Measurements from ENCODE around the gene TBX1. TPM values are rescaled to one million over a fixed set of nuclear protein-coding genes. Genes with fewer than 3 reads are reported as not detected.

Gene TBX1
- total RNA-seq, 1 donor from 2014 or later = 5.9 TPM

GRCh38 chr22:19814428-19814827 lies 53.9 kb downstream of the TBX1 start:
- Mint-ChIP-seq H3K4me1 (ENCODE audit: low read depth) (no peaks in the 10 kb centered on the region), H3K9me3 (ENCODE audit: low read depth) (no peaks in the 10 kb centered on the region), H3K27ac (no peak overlapping the region), H3K36me3 (ENCODE audit: insufficient read depth) (peaks cover 3% of the 10 kb centered on the region), H3K4me3 (ENCODE audit: low read depth) (no peak overlapping the region), H3K27me3 (no peaks in the 10 kb centered on the region)
- no peak for DNase-seq (ENCODE audit: low spot score, unreplicated experiment)
- no peak for TF ChIP-seq CTCF (IDR thresholded peaks at IDR 0.05; ENCODE audit: unreplicated experiment)

- Mint-ChIP-seq H3K9me3 (ENCODE audit: low read depth) (no peaks in the 10 kb centered on the region), H3K4me1 (ENCODE audit: low read depth) (no peaks in the 10 kb centered on the region), H3K27me3 (no peaks in the 10 kb centered on the region), H3K36me3 (ENCODE audit: insufficient read depth) (peaks cover 3% of the 10 kb centered on the region), H3K27ac (no peak overlapping the region), H3K4me3 (ENCODE audit: low read depth) (no peak overlapping the region)
- TF ChIP-seq CTCF (IDR thresholded peaks at IDR 0.05; ENCODE audit: unreplicated experiment) = no peak
- DNase-seq (ENCODE audit: low spot score, unreplicated experiment) = no peak
Measured at GRCh38 chr22:19815093-19815822, 54.7 kb downstream of the TBX1 start.

- H3K27me3 Mint-ChIP-seq = no peaks in the 10 kb centered on the region
- no peak overlapping the region for H3K27ac Mint-ChIP-seq
- TF ChIP-seq CTCF (IDR thresholded peaks at IDR 0.05; ENCODE audit: unreplicated experiment) = no peak
- DNase-seq (ENCODE audit: low spot score, unreplicated experiment) = no peak
- no peak overlapping the region for H3K4me3 Mint-ChIP-seq (ENCODE audit: low read depth)
- peaks cover 3% of the 10 kb centered on the region for H3K36me3 Mint-ChIP-seq (ENCODE audit: insufficient read depth)
- no peaks in the 10 kb centered on the region for H3K4me1 Mint-ChIP-seq (ENCODE audit: low read depth)
- no peaks in the 10 kb centered on the region for H3K9me3 Mint-ChIP-seq (ENCODE audit: low read depth)
Measured at GRCh38 chr22:19815823-19816290, 55.3 kb downstream of the TBX1 start.

DNA sequence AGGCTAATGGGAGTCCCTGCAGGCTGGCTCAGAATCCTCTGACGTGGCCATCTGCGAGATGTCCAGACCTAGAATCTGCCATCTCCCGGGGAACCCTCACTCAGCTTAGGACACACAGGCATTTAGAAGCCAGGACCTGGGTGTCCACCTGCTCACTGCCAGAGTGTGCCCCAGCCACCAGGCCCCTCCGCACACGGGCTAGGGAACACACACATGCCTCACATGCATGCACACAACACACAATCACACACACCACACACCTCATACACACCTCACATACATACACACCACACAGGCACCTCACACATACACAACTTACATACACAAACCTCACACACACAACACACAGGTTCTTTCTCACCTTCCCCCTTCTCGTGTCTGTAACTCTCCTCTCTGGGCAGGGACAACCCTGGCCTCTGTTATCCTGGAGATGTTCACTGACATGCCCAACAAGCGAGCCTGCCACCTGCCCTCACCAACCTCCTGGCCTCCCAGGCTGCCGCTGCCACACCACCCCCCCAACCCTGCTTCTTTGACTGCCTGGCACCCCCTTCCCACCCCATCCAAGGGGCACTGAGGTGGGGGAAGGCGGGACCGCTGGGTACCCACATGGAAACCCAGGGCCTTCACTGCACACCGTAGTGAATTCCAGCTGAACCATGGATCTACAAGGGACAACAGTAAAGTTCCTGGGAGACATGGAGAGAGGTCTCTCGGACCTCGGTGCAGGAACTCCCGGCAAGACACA lies 56.0 kb downstream of the TBX1 start:
- DNase-seq (ENCODE audit: low spot score, unreplicated experiment) = no peak
- H3K36me3 Mint-ChIP-seq (ENCODE audit: insufficient read depth) = peaks cover 3% of the 10 kb centered on the region
- TF ChIP-seq CTCF (IDR thresholded peaks at IDR 0.05; ENCODE audit: unreplicated experiment) = no peak
- no peaks in the 10 kb centered on the region for H3K27me3 Mint-ChIP-seq
- H3K9me3 Mint-ChIP-seq (ENCODE audit: low read depth) = no peaks in the 10 kb centered on the region
- H3K4me3 Mint-ChIP-seq (ENCODE audit: low read depth) = no peak overlapping the region
- H3K4me1 Mint-ChIP-seq (ENCODE audit: low read depth) = no peaks in the 10 kb centered on the region
- no peak overlapping the region for H3K27ac Mint-ChIP-seq

Other genes with a start within 250 kb of the TBX1 start
- not detected in 2 replicates for gene CLDN5, start 236.4 kb upstream of the TBX1 start, total RNA-seq
- 32.0 and 34.5 TPM in 2 replicates for gene SEPTIN5, start 46.3 kb upstream of the TBX1 start, total RNA-seq
- 5.8 and 7.7 TPM in 2 replicates for gene GP1BB, start 37.2 kb upstream of the TBX1 start, total RNA-seq
- gene GNB1L, start 94.1 kb downstream of the TBX1 start, total RNA-seq = 9.0 and 9.9 TPM in 2 replicates
- 27.2 and 27.4 TPM in 2 replicates for gene RTL10, start 94.1 kb downstream of the TBX1 start, total RNA-seq
- gene COMT, start 181.0 kb downstream of the TBX1 start, total RNA-seq = 48.7 and 58.2 TPM in 2 replicates
- 14.0 and 14.3 TPM in 2 replicates for gene TXNRD2, start 181.0 kb downstream of the TBX1 start, total RNA-seq

Data from progenitor cell of endocrine pancreas (in vitro differentiated cells).